GM18951 (cell line): ENCODE data around the gene PLCXD3.
"Not testable (repeated sequence)": the region's sequence is repeated elsewhere in the genome, so short reads cannot be mapped to it uniquely, and the experiment has no call there.

Experiments used
- POLR2A ChIP-seq: IDR thresholded peaks from 4 replicates; pipeline ENCODE4 v1.6.1; 2011; ENCODE audit warnings: mild to moderate bottlenecking; ENCODE audit not compliant: insufficient read length, insufficient read depth; ENCODE audit errors: extremely low read depth
- in situ Hi-C: fragments of 300-500 bp; cut with MboI; formaldehyde crosslinking; loops from one replicate; pipeline ENCODE4 v1.12.0; 2022; ENCODE audit warnings: low sequenced_read_pairs, mixed read lengths, inconsistent platforms; ENCODE audit not compliant: unreplicated experiment

Gene PLCXD3

GRCh38 chr5:41511241-41511640, 840 bp upstream of the PLCXD3 start:
- no peak for TF ChIP-seq POLR2A
- in situ Hi-C loops: no loop called here

GRCh38 chr5:41509399-41510175, 814 bp downstream of the PLCXD3 start:
- in situ Hi-C loops: no loop called here

GRCh38 chr5:41508696-41509398, 1.6 kb downstream of the PLCXD3 start:
- in situ Hi-C loops: no loop called here
- TF ChIP-seq POLR2A: no peak

More at GRCh38 chr5:41509399-41510175, 814 bp downstream of the PLCXD3 start:
- TF ChIP-seq POLR2A: no peak

- in situ Hi-C loops: no loop called here
- TF ChIP-seq POLR2A: no peak
Observed at GRCh38 chr5:41508186-41508585, 2.2 kb downstream of the PLCXD3 start.

- in situ Hi-C loops: no loop called here
- no peak for TF ChIP-seq POLR2A
Observed at GRCh38 chr5:41507501-41507900, 2.9 kb downstream of the PLCXD3 start.

- TF ChIP-seq POLR2A: no peak
- in situ Hi-C loops: no loop called here
Observed at GRCh38 chr5:41503860-41504259, 6.5 kb downstream of the PLCXD3 start.

GRCh38 chr5:41503310-41503709, 7.1 kb downstream of the PLCXD3 start:
- in situ Hi-C loops: no loop called here
- no peak for TF ChIP-seq POLR2A

GRCh38 chr5:41493490-41494126, 16.8 kb downstream of the PLCXD3 start:
- in situ Hi-C loops: not testable (repeated sequence)

GRCh38 chr5:41485533-41485932, 24.9 kb downstream of the PLCXD3 start:
- TF ChIP-seq POLR2A: no peak
- in situ Hi-C loops: no loop called here

GRCh38 chr5:41482715-41483114, 27.7 kb downstream of the PLCXD3 start:
- in situ Hi-C loops: no loop called here
- no peak for TF ChIP-seq POLR2A

- in situ Hi-C loops: no loop called here
- no peak for TF ChIP-seq POLR2A
Observed at GRCh38 chr5:41482173-41482572, 28.2 kb downstream of the PLCXD3 start.

GRCh38 chr5:41471571-41472208, 38.7 kb downstream of the PLCXD3 start:
- in situ Hi-C loops: not testable (repeated sequence)

GRCh38 chr5:41465493-41466171, 44.8 kb downstream of the PLCXD3 start:
- in situ Hi-C loops: no loop called here
- no peak for TF ChIP-seq POLR2A
